Caki2 (cell line): Measurements from ENCODE around the gene TXNRD2. TPM values are rescaled to one million over a fixed set of nuclear protein-coding genes. Genes with fewer than 3 reads are reported as not detected.
A peak's percentile ranks its signal among the peaks of the same experiment; 100 is the strongest.
"Not testable (repeated sequence)": the region's sequence is repeated elsewhere in the genome, so short reads cannot be mapped to it uniquely, and the experiment has no call there.

Source experiments
- DNase-seq: peaks from one replicate; pipeline ENCODE4 v3.0.0-alpha.2; 2015; ENCODE audit warnings: low read depth
- in situ Hi-C: cut with HindIII; loops from 2 replicates; pipeline ENCODE4 v1.10.0; 2016; ENCODE audit warnings: low sequenced_read_pairs, low pct_unique_long_range_greater_than_20kb, mixed read lengths
- total RNA-seq: library from RNA; depleted of rRNA; stranded (reverse); fragments of >200 nt; shearing (Covaris generic); gene quantifications from 2 replicates; pipeline ENCODE4 v1.2.3, GENCODE V29; 2014; ENCODE audit warnings: low replicate concordance

TXNRD2 gene
- total RNA-seq, 1 experiment from 2014 or later: 54.5 TPM

- in situ Hi-C loops: no loop called here
Observed at GRCh38 chr22:19959587-19960490, 18.2 kb upstream of the TXNRD2 start.

GRCh38 chr22:19959043-19959586 is 17.5 kb upstream of the TXNRD2 start:
- DNase-seq: peak; percentile 97
- in situ Hi-C loops: no loop called here

More at GRCh38 chr22:19959587-19960490, 18.2 kb upstream of the TXNRD2 start:
- no peak for DNase-seq

GRCh38 chr22:19958083-19959042 is 16.7 kb upstream of the TXNRD2 start:
- DNase-seq: peak; percentile 46
- in situ Hi-C loops: no loop called here

- no peak for DNase-seq
- in situ Hi-C loops: no loop called here
Observed at GRCh38 chr22:19957445-19957844, 15.8 kb upstream of the TXNRD2 start.

- DNase-seq: no peak
- in situ Hi-C loops: no loop called here
Observed at GRCh38 chr22:19955241-19956128, 13.9 kb upstream of the TXNRD2 start.

GRCh38 chr22:19951346-19951745 is 9.7 kb upstream of the TXNRD2 start:
- in situ Hi-C loops: no loop called here
- DNase-seq: no peak

GRCh38 chr22:19948057-19948760 is 6.6 kb upstream of the TXNRD2 start:
- no peak for DNase-seq
- in situ Hi-C loops: no loop called here

GRCh38 chr22:19943082-19944026 is 1.7 kb upstream of the TXNRD2 start:
- in situ Hi-C loops: no loop called here

GRCh38 chr22:19942157-19943081 is 801 bp upstream of the TXNRD2 start:
- peak; percentile 45 for DNase-seq
- in situ Hi-C loops: no loop called here

More at GRCh38 chr22:19943082-19944026, 1.7 kb upstream of the TXNRD2 start:
- peak; percentile 73 for DNase-seq

GRCh38 chr22:19940536-19941364 is 868 bp downstream of the TXNRD2 start:
- DNase-seq: no peak
- in situ Hi-C loops: no loop called here

GRCh38 chr22:19937616-19938473 is 3.8 kb downstream of the TXNRD2 start:
- in situ Hi-C loops: no loop called here
- no peak for DNase-seq

- in situ Hi-C loops: no loop called here
- no peak for DNase-seq
Observed at GRCh38 chr22:19936513-19936912, 5.1 kb downstream of the TXNRD2 start.

GRCh38 chr22:19935123-19935718 is 6.4 kb downstream of the TXNRD2 start:
- in situ Hi-C loops, DNase-seq: not testable (repeated sequence)
